Non-pigmented ciliary epithelial cell (primary cell): ENCODE measurements around the gene LIMK1.
"Not testable (repeated sequence)": the region's sequence is repeated elsewhere in the genome, so short reads cannot be mapped to it uniquely, and the experiment has no call there.

Experiments used
- DNase-seq: peaks from one replicate; pipeline ENCODE4 v3.0.0-alpha.2; 2010; ENCODE audit warnings: low read depth

Gene LIMK1

GRCh38 chr7:74126220-74126880 is 42.7 kb downstream of the LIMK1 start:
- no peak for DNase-seq

- no peak for DNase-seq
Measured at GRCh38 chr7:74129887-74130286, 46.3 kb downstream of the LIMK1 start.

- DNase-seq: no peak
Measured at GRCh38 chr7:74130518-74130917, 46.9 kb downstream of the LIMK1 start.

- DNase-seq: no peak
Measured at GRCh38 chr7:74134117-74134620, 50.6 kb downstream of the LIMK1 start.

- no peak for DNase-seq
Measured at GRCh38 chr7:74138334-74138867, 54.8 kb downstream of the LIMK1 start.

GRCh38 chr7:74138945-74139843 is 55.6 kb downstream of the LIMK1 start:
- no peak for DNase-seq

GRCh38 chr7:74141705-74142104 is 58.1 kb downstream of the LIMK1 start:
- DNase-seq: no peak

- DNase-seq: no peak
Measured at GRCh38 chr7:74143383-74143782, 59.8 kb downstream of the LIMK1 start.

- DNase-seq: no peak
Measured at GRCh38 chr7:74148491-74148890, 64.9 kb downstream of the LIMK1 start.

- DNase-seq: no peak
Measured at GRCh38 chr7:74149071-74149470, 65.5 kb downstream of the LIMK1 start.

- no peak for DNase-seq
Measured at GRCh38 chr7:74149603-74150002, 66.0 kb downstream of the LIMK1 start.

- no peak for DNase-seq
Measured at GRCh38 chr7:74153736-74154135, 70.1 kb downstream of the LIMK1 start.

- DNase-seq: no peak
Measured at GRCh38 chr7:74155810-74156395, 72.3 kb downstream of the LIMK1 start.

GRCh38 chr7:74157605-74158004 is 74.0 kb downstream of the LIMK1 start:
- no peak for DNase-seq

- DNase-seq: no peak
Measured at GRCh38 chr7:74164985-74165456, 81.4 kb downstream of the LIMK1 start.

GRCh38 chr7:74165867-74166593 is 82.4 kb downstream of the LIMK1 start:
- no peak for DNase-seq

GRCh38 chr7:74167324-74167723 is 83.7 kb downstream of the LIMK1 start:
- not testable (repeated sequence) for DNase-seq
